ENCODE results near the gene MICAL3.

The MICAL3 gene

DNA sequence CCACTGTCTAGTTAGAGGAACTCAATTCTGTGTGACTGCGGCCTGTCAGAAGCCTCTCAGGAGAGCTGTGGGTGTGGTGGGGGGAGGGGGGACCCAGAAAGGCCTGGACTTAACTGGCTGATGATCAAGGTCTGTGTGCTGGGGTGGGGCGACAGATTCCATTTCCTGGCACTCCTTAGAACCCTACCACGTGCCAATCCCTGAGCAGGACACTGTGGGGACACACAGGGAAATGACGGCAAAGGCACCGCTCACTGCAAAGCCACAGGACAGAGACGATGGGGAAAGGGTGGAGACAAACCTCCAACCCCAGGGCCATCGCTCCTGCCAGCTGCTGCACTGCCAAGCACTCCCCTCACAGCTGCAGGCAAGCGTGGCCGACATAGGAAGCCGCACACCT, 191.7 kb downstream of the MICAL3 start:
- TF ChIP-seq ZNF384 (IDR thresholded peaks at IDR 0.05) = no peak
- TF ChIP-seq ELF4 (IDR thresholded peaks at IDR 0.05) = no peak
- no peak for TF ChIP-seq L3MBTL2 (conservative IDR thresholded peaks at IDR 0.05)
- no peak for TF ChIP-seq TARDBP (IDR thresholded peaks at IDR 0.05)
- no peak for TF ChIP-seq HDGF (IDR thresholded peaks at IDR 0.05; ENCODE audit: borderline replicate concordance)
- TF ChIP-seq, protein P1, sequence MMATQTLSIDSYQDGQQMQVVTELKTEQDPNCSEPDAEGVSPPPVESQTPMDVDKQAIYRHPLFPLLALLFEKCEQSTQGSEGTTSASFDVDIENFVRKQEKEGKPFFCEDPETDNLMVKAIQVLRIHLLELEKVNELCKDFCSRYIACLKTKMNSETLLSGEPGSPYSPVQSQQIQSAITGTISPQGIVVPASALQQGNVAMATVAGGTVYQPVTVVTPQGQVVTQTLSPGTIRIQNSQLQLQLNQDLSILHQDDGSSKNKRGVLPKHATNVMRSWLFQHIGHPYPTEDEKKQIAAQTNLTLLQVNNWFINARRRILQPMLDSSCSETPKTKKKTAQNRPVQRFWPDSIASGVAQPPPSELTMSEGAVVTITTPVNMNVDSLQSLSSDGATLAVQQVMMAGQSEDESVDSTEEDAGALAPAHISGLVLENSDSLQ (IDR thresholded peaks at IDR 0.05) = no peak
- no peak for TF ChIP-seq NFRKB (IDR thresholded peaks at IDR 0.05)
- TF ChIP-seq LEF1 (IDR thresholded peaks at IDR 0.05; ENCODE audit: borderline replicate concordance) = no peak
- no peak for TF ChIP-seq SP1 (IDR thresholded peaks at IDR 0.05)
- no peak for TF ChIP-seq BHLHE40 (IDR thresholded peaks at IDR 0.05; ENCODE audit: borderline replicate concordance)
- no peak for TF ChIP-seq SUZ12 (IDR thresholded peaks at IDR 0.05)
- TF ChIP-seq FOXK2 (IDR thresholded peaks at IDR 0.05) = no peak
- CTCF ChIA-PET = interaction anchor here (3.9 kb wide), 1 partner anchor 242 kb away, joined by 38 read pairs; no protein-coding TSS in a partner anchor
- no peak for DNase-seq (ENCODE audit: extremely low spot score)
- POLR2A ChIA-PET = no interaction called here

GRCh38 chr22:17831501-17832251, 192.7 kb downstream of the MICAL3 start:
- no peak for TF ChIP-seq CTBP1 (IDR thresholded peaks at IDR 0.05; ENCODE audit: borderline replicate concordance)
- no peak for TF ChIP-seq ELF4 (IDR thresholded peaks at IDR 0.05)
- TF ChIP-seq LEF1 (IDR thresholded peaks at IDR 0.05; ENCODE audit: borderline replicate concordance) = no peak
- ChIA-PET CTCF (interaction anchor here (3.9 kb wide), 1 partner anchor 243 kb away, joined by 38 read pairs; no protein-coding TSS in a partner anchor), POLR2A (no interaction called here)
- no peak for DNase-seq (ENCODE audit: extremely low spot score)

GRCh38 chr22:17830043-17830961, 194.1 kb downstream of the MICAL3 start:
- peak; percentile 95 for DNase-seq (ENCODE audit: extremely low spot score)
- ChIA-PET CTCF (interaction anchor here (0.6 to 3.9 kb wide), 15 partner anchors 9 to 270 kb away, joined by 3 to 38 read pairs (median 4); no protein-coding TSS in a partner anchor), POLR2A (interaction anchor here (0.7 to 1.1 kb wide), 2 partner anchors 246 to 247 kb away, joined by 3 to 7 read pairs; partner anchors contain the start of gene PEX26)
- TF ChIP-seq L3MBTL2 (conservative IDR thresholded peaks at IDR 0.05) (no peak), SUZ12 (IDR thresholded peaks at IDR 0.05) (no peak), ARNT (IDR thresholded peaks at IDR 0.05) (no peak), NFRKB (IDR thresholded peaks at IDR 0.05) (no peak), BHLHE40 (IDR thresholded peaks at IDR 0.05; ENCODE audit: borderline replicate concordance) (no peak), LEF1 (IDR thresholded peaks at IDR 0.05; ENCODE audit: borderline replicate concordance) (no peak), ELF4 (IDR thresholded peaks at IDR 0.05) (no peak), TARDBP (IDR thresholded peaks at IDR 0.05) (no peak), CTBP1 (IDR thresholded peaks at IDR 0.05; ENCODE audit: borderline replicate concordance) (no peak), FOXM1 (IDR thresholded peaks at IDR 0.05; ENCODE audit: borderline replicate concordance) (no peak), ZNF384 (IDR thresholded peaks at IDR 0.05) (no peak), SP1 (IDR thresholded peaks at IDR 0.05) (no peak)

- CTCF ChIA-PET = interaction anchor here (1.1 to 3.9 kb wide), 4 partner anchors 60 to 245 kb away, joined by 5 to 38 read pairs (median 9); no protein-coding TSS in a partner anchor
- TF ChIP-seq LEF1 (IDR thresholded peaks at IDR 0.05; ENCODE audit: borderline replicate concordance) = no peak
- no peak for TF ChIP-seq SP1 (IDR thresholded peaks at IDR 0.05)
- TF ChIP-seq SUZ12 (IDR thresholded peaks at IDR 0.05) = no peak
- no peak for TF ChIP-seq FOXM1 (IDR thresholded peaks at IDR 0.05; ENCODE audit: borderline replicate concordance)
- no peak for TF ChIP-seq FOXA1 (IDR thresholded peaks at IDR 0.05)
- no peak for TF ChIP-seq FOXK2 (IDR thresholded peaks at IDR 0.05)
- TF ChIP-seq, protein P1 (IDR thresholded peaks at IDR 0.05) = no peak
- TF ChIP-seq ZNF384 (IDR thresholded peaks at IDR 0.05) = no peak
- no peak for TF ChIP-seq TARDBP (IDR thresholded peaks at IDR 0.05)
- TF ChIP-seq NFRKB (IDR thresholded peaks at IDR 0.05) = no peak
- no peak for TF ChIP-seq BHLHE40 (IDR thresholded peaks at IDR 0.05; ENCODE audit: borderline replicate concordance)
- no peak for TF ChIP-seq L3MBTL2 (conservative IDR thresholded peaks at IDR 0.05)
- no peak for TF ChIP-seq CTBP1 (IDR thresholded peaks at IDR 0.05; ENCODE audit: borderline replicate concordance)
- TF ChIP-seq ELF4 (IDR thresholded peaks at IDR 0.05) = no peak
- TF ChIP-seq ARNT (IDR thresholded peaks at IDR 0.05) = no peak
- no peak for DNase-seq (ENCODE audit: extremely low spot score)
- POLR2A ChIA-PET = interaction anchor here (1.1 kb wide), 1 partner anchor 248 kb away, joined by 3 read pairs; the partner anchor contains the start of gene PEX26
These were observed 194.7 kb downstream of the MICAL3 start for GRCh38 chr22:17829695-17830042.

DNA sequence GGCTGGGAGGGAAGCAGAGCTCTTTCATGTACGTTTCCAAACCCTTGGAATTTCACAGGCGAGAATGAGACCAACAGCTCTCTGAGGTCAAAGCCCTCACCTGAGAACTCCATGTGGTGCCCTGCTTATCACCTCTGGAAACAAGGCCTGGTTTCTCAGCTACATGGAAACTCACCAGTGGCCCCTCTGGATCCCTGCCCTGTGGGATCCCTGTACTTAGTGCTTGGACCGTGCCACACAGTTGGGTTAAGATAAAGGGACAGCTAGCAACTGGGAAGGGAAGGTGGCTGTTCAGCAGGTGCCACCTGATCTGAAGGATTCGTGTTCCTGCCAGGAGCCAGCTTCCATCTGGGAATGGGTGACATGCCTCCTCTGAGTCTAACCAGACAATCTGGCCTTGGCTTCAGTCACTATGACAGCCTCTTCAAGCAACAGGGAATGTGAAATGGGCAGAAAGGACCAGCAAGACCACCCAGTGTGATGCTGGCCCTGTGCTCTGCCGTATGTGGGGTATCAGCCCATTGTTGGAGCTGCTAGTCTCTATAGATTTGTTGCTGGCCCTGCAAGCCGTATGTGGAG, 195.8 kb downstream of the MICAL3 start:
- TF ChIP-seq SUZ12 (IDR thresholded peaks at IDR 0.05) (no peak), ARNT (IDR thresholded peaks at IDR 0.05) (no peak), LEF1 (IDR thresholded peaks at IDR 0.05; ENCODE audit: borderline replicate concordance) (no peak), CTBP1 (IDR thresholded peaks at IDR 0.05; ENCODE audit: borderline replicate concordance) (no peak), SP1 (IDR thresholded peaks at IDR 0.05) (no peak), BHLHE40 (IDR thresholded peaks at IDR 0.05; ENCODE audit: borderline replicate concordance) (no peak), NFRKB (IDR thresholded peaks at IDR 0.05) (no peak), ZNF384 (IDR thresholded peaks at IDR 0.05) (no peak), ELF4 (IDR thresholded peaks at IDR 0.05) (no peak), FOXK2 (IDR thresholded peaks at IDR 0.05) (no peak), TARDBP (IDR thresholded peaks at IDR 0.05) (no peak), L3MBTL2 (conservative IDR thresholded peaks at IDR 0.05) (no peak), FOXA1 (IDR thresholded peaks at IDR 0.05) (no peak), FOXM1 (IDR thresholded peaks at IDR 0.05; ENCODE audit: borderline replicate concordance) (no peak), HDGF (IDR thresholded peaks at IDR 0.05; ENCODE audit: borderline replicate concordance) (no peak)
- TF ChIP-seq, protein P1 (IDR thresholded peaks at IDR 0.05) = no peak
- POLR2A ChIA-PET = no interaction called here
- CTCF ChIA-PET = interaction anchor here (1.0 to 1.5 kb wide), 2 partner anchors 63 to 248 kb away, joined by 3 to 4 read pairs; no protein-coding TSS in a partner anchor
- no peak for DNase-seq (ENCODE audit: extremely low spot score)
